Posterior cingulate gyrus (tissue), 11 donors: ENCODE data around the gene FAM32A.

Experiments used
- DNase-seq, 10 donors: peaks; one replicate each; pipeline versions ENCODE4 v3.0.0 to v3.0.0-alpha.2; 2020 to 2021; ENCODE audit warnings: mixed read lengths in 3 of 10
- intact Hi-C: fragments of 100-400 bp; cut with DNase I; formaldehyde crosslinking; loops from one replicate; pipeline ENCODE4 v1.15.1; 2023

FAM32A gene

DNA sequence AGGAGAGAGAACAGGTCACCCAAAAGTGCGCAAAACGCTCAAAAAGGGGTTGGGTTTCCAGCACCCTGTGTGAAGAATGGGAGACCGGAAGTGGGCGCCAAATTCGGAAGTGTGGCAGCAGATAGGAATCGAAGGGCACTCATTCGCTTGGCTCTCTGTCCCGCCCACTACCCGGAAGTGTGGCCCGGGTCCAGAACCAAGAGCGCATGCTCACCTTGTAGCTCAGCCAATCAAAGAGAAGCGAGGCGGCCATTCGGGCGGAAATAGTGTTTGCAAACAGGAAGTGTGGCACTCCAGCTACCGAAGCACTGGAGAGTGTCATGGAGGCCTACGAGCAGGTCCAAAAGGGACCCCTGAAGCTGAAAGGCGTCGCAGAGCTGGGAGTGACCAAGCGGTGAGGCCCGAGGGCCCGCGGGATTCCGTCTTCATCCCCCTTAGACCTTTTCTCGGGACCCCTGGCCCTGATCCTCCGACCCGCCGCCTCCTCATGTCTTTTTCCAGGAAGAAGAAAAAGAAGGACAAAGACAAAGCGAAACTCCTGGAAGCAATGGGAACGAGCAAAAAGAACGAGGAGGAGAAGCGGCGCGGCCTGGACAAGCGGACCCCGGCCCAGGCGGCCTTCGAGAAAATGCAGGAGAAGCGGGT, at the start of gene FAM32A:
TSS of gene FAM32A (plus strand) at position 288 of the 645 bp plus-strand sequence. CDS start at position 321, 33 bp downstream.
- intact Hi-C loops: loop anchor here (1.0 kb wide), 2 partner anchors 12 to 72 kb away; partner anchors contain the start of gene AP1M1
- DNase-seq: peak; percentile 94 to 99 (median 98)

DNA sequence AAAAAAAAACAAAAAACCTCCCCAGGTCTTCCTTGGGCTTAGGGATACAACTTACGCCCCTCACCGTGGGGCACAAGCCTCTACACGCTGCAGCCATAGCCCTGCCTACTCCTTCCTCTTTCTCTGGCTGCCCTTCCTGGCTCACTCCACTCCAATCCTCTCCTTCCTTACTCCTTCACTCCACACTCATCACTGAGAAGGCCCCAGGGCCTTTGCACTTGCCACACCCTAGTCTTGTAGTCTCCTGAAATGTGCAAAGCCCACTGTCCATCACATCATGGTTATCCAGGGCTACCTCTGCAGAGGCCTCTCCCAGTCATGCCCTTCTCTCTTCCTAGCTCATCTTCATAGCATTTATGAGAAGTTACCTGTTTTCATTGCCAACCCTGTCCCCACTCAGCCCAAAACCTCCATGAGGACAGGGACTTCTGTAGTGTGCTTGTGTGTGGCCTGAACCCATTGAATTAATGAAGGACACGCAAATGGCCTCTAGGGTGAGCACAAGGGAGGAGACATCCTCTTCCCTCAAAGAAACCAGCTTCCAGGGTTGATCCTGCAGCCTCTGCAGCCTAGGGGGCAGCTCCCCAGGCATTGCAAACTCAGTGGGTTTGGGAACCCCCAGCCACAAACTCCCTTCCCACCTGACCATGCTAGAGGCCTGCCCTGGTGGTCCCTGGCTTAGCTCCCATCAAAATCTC, 49.6 kb upstream of the FAM32A start:
- intact Hi-C loops: no loop called here
- no peak for DNase-seq

DNA sequence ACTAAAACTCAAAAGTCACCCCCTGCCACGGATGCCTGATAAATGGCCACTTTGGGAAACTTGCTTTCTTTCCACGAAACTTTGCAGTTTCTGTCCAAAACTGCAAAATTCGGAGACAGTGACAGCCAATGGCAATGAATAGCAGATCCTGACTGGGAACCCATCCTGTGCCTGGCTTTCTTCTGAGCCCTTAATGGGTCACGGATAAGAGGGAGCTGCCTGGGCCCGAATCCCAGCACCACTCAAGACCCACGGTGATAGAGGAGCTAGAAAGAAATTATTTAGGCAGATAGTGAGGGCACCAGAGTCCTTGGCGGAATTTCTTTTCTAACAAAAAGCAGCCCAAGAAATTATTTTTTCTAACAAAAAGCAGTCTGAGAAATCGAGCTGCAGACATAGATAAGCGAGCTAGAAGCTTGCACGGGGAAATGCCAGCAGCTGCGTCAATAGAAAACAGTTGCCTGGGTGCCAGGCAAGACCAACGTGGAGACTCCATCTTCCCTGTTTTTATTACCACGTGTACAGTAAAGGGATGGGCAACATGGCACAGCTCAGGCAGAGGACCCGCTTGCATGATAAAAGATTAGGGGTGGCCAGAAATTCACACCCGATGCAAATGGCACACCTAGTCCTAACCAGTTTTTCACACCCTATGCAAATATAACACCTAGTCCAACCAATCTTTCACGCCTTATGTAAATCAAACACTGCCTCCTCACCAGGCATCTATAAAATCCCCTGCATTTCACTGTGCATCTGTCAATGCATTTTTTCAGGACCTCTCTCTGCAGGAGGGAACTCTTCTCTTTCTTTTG, 48.8 kb upstream of the FAM32A start:
- DNase-seq: no peak
- intact Hi-C loops: no loop called here

DNA sequence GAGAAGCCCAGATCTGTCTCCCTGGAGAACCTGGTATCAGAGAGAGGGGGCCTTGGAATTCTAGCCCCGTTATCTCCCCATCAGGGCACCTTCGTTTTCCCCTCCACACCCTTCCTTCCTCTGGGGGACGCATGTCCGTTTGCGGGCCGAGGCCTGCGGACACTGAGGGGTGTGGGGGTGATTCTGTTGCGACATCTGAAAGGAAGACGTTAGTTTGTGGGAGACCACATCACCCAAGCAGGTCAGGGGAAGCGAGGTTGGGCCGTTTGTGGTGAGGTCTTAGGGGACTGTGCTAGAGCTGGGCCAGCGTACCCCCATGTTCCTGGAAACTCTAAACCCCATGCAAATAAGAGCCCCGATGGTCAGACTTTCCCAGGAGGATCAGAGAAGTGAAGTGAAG, 45.5 kb upstream of the FAM32A start:
- no peak for DNase-seq
- intact Hi-C loops: no loop called here

DNA sequence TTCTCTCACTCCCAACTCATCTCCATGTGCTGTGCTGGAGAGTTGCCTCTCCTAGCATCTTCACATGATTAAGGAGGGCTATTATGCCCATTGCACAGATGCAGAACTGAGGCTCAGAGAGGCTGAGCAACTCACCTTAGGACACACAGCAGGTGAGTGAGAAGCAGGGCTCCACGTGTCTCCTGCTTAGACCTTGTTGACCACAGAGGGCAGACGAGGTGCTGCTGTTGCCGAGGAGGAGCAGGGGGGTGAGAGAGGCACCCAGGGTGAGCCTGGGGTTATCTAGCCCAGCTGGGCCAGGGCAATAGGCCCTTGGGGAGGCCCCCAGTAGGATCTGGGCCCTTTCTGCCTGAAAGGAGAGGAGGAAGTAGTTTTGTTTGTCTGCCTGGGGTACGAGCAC, 44.2 kb upstream of the FAM32A start:
- no peak for DNase-seq
- intact Hi-C loops: no loop called here

DNA sequence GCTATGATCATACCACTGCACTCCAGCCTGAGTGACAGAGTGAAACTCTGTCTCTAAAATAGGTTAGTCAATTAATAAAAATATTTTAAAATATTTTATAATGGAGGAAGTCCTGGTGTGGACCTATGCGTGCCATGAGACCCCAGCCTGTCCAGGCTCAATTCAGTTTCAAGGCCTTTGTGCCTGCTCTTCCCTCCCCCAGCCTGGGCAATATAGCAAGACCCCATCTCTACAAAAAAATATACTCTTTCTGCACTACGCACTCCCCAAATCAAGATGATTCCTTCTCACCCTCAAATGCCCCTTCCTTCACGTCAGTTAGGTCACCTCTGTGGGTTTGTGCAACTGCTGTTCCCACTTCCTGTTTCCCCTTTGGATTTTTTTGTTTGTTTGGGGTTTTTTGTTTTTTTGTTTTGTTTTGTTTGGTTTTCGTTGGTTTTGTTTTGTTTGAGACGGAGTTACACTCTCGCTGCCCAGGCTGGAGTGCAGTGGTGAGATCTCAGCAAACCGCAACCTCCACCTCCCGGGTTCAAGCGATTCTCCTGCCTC, 43.1 kb upstream of the FAM32A start:
- intact Hi-C loops: no loop called here
- DNase-seq: no peak

DNA sequence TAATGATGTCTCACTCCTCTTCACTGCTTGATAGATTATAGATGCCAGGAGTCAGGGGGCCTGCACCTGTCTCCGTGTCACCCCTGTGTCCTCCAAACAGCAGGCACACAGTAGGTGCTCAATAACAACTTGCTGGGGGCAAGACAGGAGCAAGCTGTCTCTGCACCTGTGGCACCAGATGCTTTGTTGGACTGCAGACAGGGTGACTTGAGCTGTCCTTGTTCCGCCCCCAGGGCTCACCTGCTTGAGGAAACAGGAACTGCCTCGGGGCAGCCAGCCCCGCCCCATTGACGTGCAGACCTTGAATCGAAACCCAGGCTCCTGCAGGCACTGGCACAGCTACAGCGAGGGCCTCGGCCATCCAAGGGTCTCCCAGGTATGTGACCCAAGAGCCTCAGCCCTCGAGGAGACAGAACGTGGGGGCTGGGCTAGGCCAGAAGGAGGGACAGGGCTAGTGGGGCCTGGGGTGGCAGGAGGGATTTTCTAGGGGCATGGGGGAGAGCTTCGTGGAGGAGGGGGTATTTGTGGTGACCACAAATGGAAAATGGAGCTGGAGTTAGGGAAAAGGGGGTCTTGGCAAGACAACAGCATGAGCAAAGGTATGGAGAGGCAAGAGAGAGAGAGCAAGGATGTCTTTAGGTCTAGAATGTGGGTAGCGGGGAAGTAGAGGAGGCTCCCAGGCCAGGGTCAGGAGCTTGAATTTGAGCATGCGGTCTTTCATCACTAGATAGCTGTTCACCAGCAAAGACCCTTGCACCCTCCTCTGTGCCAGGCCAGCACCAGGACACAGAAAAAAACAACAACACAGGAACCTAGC, 41.6 kb upstream of the FAM32A start, which contains the start of gene HSH2D:
TSS of gene HSH2D (plus strand) at position 287 of the 817 bp plus-strand sequence. CDS start 5,066 bp downstream, outside the sequence.
- DNase-seq: no peak
- intact Hi-C loops: no loop called here

DNA sequence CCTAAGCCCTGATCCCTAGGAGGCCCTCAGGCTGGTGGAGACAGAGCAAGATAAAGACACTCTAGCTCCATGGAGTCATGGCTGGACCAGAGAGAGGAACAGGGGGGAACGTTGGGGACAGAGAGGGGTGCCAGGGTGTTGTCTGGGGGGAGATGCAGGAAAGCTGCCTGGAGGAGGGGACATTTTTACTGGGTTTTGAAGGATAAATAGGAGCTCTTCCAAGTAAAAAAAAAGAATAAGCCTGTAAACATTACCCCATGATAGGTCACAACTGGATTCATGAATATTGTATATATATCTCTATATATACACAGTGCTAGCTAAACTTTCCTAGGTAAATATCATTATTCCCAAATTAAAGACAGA, 41.0 kb upstream of the FAM32A start:
- intact Hi-C loops: no loop called here
- DNase-seq: no peak

DNA sequence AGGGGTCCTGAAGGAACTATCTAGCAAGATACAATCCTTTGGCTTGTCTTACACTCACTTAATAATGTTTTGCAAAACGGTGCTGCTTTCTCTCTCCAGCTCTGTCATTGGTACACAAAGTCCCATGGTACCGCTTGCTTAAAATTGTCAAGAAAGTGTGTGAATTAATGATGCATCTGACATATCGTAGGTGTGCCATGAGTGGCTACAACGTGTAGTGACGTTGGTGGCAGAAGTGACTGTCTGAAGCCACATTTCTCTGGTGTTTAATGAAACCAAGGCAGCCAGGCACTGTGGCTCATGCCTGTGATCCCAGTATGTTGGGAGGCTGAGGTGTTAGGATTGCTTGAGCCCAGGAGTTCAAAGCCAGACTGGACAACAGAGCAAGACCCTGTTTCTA, 39.1 kb upstream of the FAM32A start:
- DNase-seq: no peak
- intact Hi-C loops: no loop called here

DNA sequence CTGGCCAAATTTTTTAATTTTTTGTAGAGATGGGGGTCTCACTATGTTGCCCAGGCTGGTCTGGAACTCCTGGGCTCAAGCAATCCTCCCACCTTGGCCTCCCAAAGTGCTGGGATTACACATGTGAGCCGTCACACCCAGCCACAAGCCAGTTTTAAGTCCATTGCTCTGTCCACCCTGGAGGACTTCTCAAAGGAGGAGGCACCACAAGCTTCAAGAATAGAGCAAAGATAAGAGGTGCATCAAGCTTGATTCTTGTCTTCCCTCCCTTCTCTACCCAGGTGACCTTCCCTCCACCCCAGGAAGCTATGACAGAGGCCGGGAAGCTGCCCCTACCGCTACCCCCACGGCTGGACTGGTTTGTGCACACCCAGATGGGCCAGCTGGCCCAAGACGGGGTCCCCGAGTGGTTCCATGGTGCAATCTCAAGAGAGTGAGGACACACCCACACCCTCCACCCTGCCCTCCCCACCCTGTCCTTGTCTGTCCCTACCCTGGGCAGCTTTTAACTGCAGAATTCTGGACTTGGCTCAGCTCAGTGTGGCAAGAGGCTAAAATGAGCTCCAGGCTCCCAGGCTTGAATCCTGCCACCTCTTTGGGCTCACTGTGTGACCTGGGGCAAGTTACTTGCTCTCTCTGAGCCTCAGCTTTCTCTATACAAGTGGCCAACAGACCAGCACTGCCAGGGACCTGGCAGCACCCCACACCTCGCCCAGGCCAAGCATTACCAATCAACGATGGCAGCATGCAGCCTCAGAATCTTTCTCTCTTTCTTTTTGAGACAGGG, 36.6 kb upstream of the FAM32A start:
- intact Hi-C loops: no loop called here
- no peak for DNase-seq

DNA sequence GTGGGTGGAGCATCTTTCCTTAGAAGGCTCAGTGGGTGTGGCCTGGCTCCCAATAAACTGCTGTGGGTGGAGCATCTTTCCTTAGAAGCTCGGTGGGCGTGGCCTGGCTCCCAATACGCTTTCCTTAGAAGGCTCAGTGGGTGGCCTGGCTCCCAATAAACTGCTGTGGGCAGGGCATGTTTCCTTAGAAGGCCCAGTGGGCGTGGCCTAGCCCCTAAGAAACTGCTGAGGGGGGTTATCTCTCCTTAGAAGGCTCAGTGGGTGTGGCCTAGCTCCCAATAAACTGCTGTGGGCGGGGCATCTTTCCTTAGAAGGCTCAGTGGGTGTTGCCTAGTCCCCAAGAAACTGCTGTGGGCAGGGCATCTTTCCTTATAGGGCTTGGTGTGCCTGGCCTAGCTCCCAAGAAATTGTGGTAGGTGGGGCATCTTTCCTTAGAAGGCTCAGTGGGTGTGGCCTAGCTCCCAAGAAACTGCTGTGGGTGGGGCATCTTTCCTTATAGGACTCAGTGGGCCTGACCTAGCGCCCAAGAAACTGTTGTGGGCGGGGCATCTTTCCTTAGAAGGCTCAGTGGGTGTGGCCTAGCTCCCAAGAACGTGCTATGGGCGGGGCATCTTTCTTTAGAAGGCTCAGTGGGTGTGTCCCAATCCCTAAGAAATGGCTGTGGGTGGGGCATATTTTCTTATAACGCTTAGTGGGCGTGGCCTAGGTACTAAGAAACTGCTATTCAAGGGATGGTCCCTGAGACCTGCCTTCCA, 31.5 kb upstream of the FAM32A start:
- intact Hi-C loops: no loop called here

DNA sequence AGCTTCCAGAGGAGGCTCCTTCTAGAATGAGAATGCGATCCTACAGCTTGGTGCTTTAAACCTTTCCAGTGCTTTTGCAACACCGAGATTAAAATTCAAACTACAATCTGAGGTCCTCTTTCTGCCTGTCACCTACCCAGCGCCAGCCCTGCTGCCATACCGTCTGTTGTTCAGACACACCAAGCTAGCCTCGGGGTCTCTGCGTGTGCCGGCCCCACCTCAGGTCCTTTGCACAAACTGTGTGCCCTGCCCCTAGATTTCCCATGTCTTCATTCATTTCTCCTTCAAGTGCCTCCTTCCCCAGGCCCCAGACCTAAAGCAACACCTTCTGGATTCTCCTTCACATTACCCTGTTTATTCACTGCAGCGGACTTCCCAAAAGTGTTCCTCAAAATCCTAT, 30.7 kb upstream of the FAM32A start:
- intact Hi-C loops: no loop called here
- peak in 1 of 10 donors; percentile 63 for DNase-seq

More for the DNA sequence above, 31.5 kb upstream of the FAM32A start:
- peak in 1 of 10 donors; percentile 8 for DNase-seq

DNA sequence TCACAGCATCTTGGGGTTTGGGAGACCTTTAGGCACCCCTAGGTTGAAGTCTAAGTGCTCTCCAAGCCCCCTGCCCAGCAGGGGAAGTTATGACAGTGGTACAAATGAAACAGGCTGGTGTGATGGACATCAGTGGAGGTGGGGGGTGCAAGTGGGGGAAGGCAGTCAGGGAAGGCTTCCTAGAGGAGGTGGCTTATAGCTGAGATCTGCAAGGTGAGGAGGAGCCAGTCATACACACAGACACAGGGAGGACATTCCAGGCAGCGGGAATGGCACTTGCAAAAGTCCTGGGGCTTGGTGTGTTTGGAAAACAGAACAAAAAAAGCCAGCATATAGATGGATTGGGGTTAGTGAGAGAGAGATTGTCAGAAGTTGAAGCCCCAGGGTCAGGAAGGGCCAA, 30.1 kb upstream of the FAM32A start:
- DNase-seq: no peak
- intact Hi-C loops: no loop called here

DNA sequence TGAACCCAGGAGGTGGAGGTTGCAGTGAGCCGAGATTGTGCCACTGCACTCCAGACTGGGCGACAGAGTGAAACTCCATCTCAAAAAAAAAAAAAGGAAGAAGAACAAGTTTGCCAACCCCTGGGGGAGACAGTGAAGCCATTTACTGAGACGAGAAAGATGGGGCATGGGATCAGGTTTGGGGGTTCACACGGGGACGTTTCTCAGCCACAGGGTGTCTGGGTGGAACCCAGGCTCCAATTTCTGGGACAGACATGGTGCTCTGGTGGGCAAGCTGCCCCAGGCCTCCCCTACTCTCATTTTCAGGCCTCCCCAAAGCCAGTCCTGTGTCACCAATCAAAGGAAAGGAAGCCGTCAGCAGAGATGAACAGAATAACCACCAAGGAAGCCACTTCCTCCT, 28.3 kb upstream of the FAM32A start:
- intact Hi-C loops: no loop called here
- no peak for DNase-seq

DNA sequence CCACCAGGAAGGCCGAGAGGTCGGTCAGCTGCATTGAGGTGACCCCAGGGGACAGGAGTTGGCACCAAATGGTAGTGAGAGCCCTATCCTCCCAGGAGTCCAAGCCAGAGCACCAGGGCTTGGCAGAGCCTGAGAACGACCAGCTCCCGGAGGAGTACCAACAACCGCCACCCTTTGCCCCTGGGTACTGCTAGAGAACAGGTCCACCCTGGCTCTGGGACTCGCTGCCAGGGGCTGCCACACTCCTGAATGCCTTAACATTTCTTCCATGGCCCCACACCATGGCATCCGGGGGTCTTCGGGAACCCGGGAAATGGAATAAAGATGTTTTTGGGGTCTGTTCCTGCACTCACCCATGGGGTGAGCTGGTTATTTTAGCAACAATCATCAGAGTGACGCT, 27.6 kb upstream of the FAM32A start:
- intact Hi-C loops: no loop called here

DNA sequence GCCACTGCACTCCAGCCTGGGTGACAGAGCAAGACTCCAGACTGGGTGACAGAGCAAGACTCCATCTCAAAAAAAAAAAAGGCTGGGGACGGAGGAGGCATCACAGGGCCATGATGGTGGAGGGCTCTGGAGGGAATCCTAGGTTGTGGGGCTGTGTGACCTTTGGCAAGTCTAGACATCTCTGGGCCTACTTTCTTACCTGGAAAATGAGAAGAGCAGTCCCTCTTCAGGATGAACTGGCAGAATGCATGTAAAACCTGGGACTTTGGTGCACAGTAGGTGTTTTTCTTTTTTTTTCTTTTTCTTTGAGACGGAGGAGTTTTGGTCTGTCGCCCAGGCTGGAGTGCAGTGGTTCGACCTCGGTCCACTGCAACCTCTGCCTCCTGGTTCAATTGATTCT, 25.6 kb upstream of the FAM32A start:
- DNase-seq: peak in 1 of 10 donors; percentile 16

More for the DNA sequence above, 27.6 kb upstream of the FAM32A start:
- DNase-seq: no peak

DNA sequence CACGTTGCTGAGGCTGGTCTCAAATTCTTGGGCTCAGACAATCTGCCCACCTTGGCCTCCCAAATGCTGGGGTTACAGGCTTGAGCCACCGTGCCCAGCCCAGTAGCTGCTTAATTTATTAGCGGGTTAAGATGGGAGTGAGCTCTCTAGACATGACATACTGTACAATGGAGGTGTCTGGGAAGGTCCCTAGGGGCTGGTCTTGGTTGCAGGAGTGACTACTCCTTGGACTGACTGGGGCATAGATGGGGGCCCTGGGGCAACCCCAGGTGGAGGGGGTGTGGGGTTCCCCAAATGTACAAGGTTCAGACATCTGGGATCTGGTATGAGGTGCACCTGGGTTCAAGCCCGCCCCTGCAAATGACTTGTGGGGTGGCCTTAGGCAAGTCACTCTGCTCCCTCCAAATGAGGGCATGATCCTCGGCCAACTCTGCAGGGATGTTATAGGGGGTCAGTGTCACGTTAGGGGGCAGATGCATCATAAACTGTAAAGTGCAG, 24.7 kb upstream of the FAM32A start:
- DNase-seq: no peak

More for the DNA sequence above, 25.6 kb upstream of the FAM32A start:
- intact Hi-C loops: no loop called here

DNA sequence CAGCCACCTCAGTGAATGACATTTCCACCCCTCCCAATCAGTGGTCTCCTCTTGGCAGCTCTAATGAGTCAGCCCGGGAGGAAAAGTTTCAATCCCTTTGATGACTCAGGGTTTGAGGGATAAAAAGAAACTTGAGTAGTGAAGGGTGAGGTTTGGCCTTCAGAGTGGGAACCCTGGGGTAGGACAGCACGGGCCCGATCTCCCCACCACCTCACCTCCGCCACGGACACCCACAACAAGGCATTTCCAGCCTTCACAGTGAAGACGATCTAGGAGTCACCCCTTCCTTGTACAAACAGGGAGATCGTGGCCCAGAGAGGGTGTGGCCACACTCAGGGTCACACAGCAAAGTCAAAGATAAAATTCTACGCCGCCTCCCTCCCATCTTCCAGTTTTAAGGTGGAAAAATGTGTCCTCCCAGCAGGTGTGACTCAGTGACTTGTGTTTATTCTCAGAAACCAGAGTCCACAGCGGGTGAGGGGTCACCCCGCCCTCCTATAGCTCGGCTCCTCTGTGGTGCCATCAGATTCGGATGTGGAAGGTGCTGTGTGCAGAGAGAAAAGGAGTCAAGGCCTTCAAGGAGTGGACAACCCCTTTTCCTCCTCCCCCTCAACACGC, 24.2 kb upstream of the FAM32A start:
- DNase-seq: no peak
- intact Hi-C loops: no loop called here

More for the DNA sequence above, 24.7 kb upstream of the FAM32A start:
- intact Hi-C loops: no loop called here
